Measurements from ENCODE around the gene ALG1. TPM values are rescaled to one million over a fixed set of nuclear protein-coding genes. Genes with fewer than 3 reads are reported as not detected.

ALG1 gene
- total RNA-seq, 1 donor from 2014 or later: 20.5 TPM

GRCh38 chr16:5027575-5028235, 43.9 kb upstream of the ALG1 start:
- no peak for DNase-seq (ENCODE audit: low read depth)
- Histone ChIP-seq H3K36me3 (ENCODE audit: control insufficient read depth, insufficient read depth, low read length) (peaks cover 2% of the 10 kb centered on the region), H3K4me3 (ENCODE audit: low read depth, low read length) (no peak overlapping the region), H3K27me3 (ENCODE audit: control insufficient read depth, insufficient read depth, low read length) (no peaks in the 10 kb centered on the region)
- TF ChIP-seq CTCF (IDR thresholded peaks at IDR 0.05; ENCODE audit: insufficient read depth, low read length, severe bottlenecking): no peak
- no peak for FAIRE-seq

- FAIRE-seq: no peak
These were observed 42.6 kb upstream of the ALG1 start for GRCh38 chr16:5028950-5029475.

GRCh38 chr16:5030251-5030870, 41.3 kb upstream of the ALG1 start:
- no peaks in the 10 kb centered on the region for H3K27me3 ChIP-seq (ENCODE audit: control insufficient read depth, insufficient read depth, low read length)
- FAIRE-seq (no peak), DNase-seq (ENCODE audit: low read depth) (no peak)
- TF ChIP-seq CTCF (IDR thresholded peaks at IDR 0.05; ENCODE audit: insufficient read depth, low read length, severe bottlenecking): no peak
- no peak overlapping the region for H3K4me3 ChIP-seq (ENCODE audit: low read depth, low read length)
- peaks cover 2% of the 10 kb centered on the region for H3K36me3 ChIP-seq (ENCODE audit: control insufficient read depth, insufficient read depth, low read length)

More at GRCh38 chr16:5028950-5029475, 42.6 kb upstream of the ALG1 start:
- TF ChIP-seq CTCF (IDR thresholded peaks at IDR 0.05; ENCODE audit: insufficient read depth, low read length, severe bottlenecking): no peak
- Histone ChIP-seq H3K36me3 (ENCODE audit: control insufficient read depth, insufficient read depth, low read length) (peaks cover 2% of the 10 kb centered on the region), H3K4me3 (ENCODE audit: low read depth, low read length) (no peak overlapping the region), H3K27me3 (ENCODE audit: control insufficient read depth, insufficient read depth, low read length) (no peaks in the 10 kb centered on the region)
- no peak for DNase-seq (ENCODE audit: low read depth)

- H3K27me3 ChIP-seq (ENCODE audit: control insufficient read depth, insufficient read depth, low read length): no peaks in the 10 kb centered on the region
- FAIRE-seq: no peak
- no peak for TF ChIP-seq CTCF (IDR thresholded peaks at IDR 0.05; ENCODE audit: insufficient read depth, low read length, severe bottlenecking)
- no peak overlapping the region for H3K4me3 ChIP-seq (ENCODE audit: low read depth, low read length)
- no peak for DNase-seq (ENCODE audit: low read depth)
- H3K36me3 ChIP-seq (ENCODE audit: control insufficient read depth, insufficient read depth, low read length): peaks cover 2% of the 10 kb centered on the region
These were observed 40.0 kb upstream of the ALG1 start for GRCh38 chr16:5031601-5032000.

- peaks cover 2% of the 10 kb centered on the region for H3K36me3 ChIP-seq (ENCODE audit: control insufficient read depth, insufficient read depth, low read length)
- no peak for DNase-seq (ENCODE audit: low read depth)
- FAIRE-seq: no peak
- H3K4me3 ChIP-seq (ENCODE audit: low read depth, low read length): peak overlapping the region; percentile 70
- no peak for TF ChIP-seq CTCF (IDR thresholded peaks at IDR 0.05; ENCODE audit: insufficient read depth, low read length, severe bottlenecking)
- no peaks in the 10 kb centered on the region for H3K27me3 ChIP-seq (ENCODE audit: control insufficient read depth, insufficient read depth, low read length)
These were observed 38.9 kb upstream of the ALG1 start for GRCh38 chr16:5032748-5033167.

All from bronchial epithelial cell (primary cell).